Measurements from ENCODE around the gene PPP1R3E.
"Not testable (repeated sequence)": the region's sequence is repeated elsewhere in the genome, so short reads cannot be mapped to it uniquely, and the experiment has no call there.

PPP1R3E gene

GRCh38 chr14:23297611-23298277 is 4.9 kb downstream of the PPP1R3E start:
- no peak for DNase-seq

DNA sequence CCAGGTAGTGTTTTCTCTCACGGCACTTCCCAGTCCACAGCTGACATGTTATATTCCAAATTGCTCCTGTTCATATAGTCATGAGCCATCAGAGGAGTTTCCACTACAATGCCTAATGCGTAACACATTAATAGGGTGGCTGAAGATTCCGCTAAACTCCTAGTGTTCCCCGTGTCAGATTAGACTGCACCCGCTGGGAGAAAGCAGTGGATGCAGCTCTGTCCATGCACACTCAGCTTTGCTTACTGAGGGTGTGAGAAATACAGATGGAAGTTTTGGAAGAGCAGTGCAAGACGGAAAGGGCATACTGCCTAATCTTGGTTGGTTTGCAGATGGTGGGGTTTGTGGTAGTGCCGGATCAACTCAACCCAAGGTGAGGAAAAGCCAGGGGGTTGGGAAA is 5.6 kb downstream of the PPP1R3E start:
- no peak for DNase-seq

DNA sequence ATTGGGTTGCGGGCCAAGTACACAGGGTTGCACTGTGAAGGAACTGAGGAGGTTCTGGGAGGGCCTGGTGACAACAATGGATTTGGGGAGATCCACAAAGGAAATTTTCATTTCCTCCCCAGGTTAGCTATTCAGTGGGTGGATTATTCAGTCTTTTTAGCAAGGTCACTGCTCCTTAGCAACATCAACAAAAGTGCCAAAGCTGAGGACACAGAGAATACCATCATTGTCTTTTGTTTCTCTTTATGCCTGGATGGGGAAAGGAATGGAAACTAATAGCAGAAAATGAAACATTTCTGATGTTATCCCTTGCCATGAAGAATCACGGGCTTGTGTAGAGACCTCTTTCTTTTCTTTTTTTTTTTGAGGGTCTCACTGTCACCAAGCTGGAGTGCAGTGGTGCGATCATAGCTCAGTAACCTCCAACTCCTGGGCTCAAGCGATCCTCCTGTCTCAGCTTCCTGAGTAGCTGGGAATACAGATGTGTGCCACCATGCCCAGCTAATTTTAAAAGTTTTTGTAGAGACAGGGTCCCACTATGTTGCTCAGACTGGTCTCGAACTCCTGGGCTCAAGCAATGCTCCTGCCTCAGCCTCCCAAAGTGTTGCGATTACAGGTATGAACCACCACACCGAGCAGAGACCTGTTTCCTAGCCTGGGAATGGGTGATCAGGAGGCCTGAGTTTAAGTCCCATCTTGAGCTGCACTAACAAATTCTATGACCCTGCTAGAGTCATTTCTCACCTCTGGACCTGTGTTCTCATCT is 6.5 kb downstream of the PPP1R3E start:
- no peak for DNase-seq

DNA sequence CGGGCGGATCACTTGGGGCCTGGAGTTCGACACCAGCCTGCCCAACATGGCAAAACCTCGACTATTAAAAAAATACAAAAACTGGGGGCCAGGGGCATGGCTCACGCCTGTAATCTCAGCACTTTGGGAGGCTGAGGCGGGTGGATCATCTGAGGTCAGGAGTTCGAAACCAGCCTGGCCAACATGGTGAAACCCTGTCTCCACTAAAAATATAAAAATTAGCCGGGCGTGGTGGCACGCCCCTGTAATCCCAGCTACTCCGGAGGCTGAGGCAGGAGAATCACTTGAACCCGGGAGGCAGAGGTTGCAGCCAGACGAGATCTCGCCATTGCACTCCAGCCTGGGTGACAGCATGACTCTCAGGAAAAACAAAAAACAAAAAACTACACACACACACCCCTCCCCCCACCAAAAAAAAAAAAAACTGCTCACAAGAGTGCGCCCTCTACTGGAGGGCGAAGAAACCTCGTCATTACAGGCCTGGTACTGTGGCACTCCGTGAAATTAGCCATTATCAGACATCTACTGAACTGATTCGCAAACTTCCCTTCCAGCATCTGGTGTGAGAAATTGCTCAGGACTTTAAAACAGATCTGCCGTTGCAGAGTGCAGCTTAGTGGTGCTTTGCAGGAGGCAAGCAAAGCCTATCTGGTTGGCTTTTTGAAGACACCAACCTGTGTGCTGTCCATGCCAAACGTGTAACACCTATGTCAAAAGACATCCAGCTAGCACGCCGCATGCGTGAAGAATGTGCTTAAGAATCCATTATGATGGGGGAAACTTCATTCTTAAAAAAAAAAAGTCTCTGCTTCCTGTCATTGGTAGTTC is 7.7 kb downstream of the PPP1R3E start:
- no peak for DNase-seq

- DNase-seq: no peak
These were observed 15.7 kb downstream of the PPP1R3E start for GRCh38 chr14:23286902-23287479.

DNA sequence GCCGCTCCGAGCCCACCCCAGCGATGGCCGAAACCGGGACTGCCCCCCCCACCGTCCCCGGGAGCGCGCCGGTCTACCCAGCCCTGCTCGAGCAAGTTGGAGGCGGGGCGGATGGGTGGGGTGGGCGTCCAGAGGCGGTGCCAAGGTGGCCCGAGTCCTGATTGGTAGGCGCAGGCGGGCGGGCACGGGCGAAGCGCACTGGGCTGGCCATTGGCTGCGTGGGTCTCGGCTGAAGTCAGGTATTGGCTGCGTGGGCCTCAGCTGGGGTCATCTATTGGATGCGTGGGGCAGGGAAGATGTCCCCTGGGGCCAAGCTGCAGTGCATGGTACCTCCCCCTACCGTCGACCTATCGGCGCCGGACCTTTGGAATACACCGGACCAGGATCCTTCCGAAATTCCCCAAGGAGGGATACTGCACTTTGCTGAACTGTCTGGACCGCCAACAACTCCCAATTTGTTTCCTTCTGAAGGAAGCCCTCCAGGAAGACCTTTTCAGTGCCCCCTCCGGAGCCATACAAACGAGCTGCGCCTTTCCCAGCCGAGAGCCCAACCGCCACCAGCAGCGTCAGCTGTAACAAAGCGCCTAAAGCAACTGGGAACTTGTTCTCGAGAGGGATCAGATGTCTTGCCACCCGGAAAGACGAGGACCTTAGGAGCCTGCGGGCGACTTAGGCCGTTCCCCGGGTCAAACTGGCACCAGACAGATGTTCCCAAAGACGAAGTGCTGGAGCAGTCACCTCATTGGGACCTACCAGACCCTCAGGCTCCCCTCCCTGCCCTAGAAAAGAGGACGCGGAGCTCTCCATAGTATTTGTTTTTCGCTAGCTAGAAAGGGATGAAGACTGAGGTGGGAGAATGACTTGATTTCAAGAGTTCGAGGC is 16.4 kb downstream of the PPP1R3E start, which contains the start of gene HOMEZ:
HOMEZ (minus strand) TSS at position 113 of the 882 bp plus-strand sequence. CDS start 180 bp downstream, outside the sequence.
- DNase-seq: peak; percentile 77

- no peak for DNase-seq
These were observed 17.1 kb downstream of the PPP1R3E start for GRCh38 chr14:23285530-23286019.

- DNase-seq: no peak
These were observed 17.8 kb downstream of the PPP1R3E start for GRCh38 chr14:23284654-23285529.

DNA sequence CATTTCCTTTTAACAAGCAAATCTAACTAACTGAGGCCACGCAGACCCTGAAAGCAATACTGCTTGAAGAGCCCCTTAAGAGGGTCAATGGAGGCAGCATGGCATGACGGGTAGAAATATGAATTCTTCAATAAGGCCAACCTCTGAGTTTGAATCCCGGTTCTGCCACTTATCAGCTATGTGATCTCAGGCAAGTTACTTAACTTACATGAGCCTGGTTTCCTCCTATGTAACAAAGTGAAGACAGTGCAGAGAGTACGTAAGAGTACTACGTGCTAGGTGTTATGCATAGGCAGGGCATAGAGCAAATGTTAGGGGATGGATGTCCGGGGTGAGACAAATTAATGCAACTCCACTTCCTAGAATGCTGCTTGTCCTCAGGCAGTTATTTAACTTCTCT is 21.4 kb downstream of the PPP1R3E start:
- no peak for DNase-seq

GRCh38 chr14:23277928-23278327 is 24.7 kb downstream of the PPP1R3E start:
- DNase-seq: not testable (repeated sequence)

DNA sequence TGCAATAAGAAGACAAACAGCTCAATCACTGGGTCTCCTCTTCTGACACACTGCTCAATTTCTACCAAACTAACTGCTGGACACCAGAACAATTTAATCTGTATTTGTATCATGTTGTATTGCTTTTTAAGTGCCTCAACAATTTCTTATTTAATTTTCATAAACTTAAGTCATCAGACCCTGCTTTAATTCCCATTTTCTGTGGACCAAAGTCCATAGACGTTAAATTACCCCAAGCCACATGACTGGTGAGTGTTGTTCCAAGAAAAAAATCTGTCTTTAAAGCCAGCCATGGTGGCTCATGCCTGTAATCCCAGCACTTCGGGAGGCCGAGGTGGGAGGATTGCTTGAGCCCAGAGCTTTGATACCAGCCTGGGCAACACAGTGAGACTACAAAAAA is 25.5 kb downstream of the PPP1R3E start:
- DNase-seq: no peak

- DNase-seq: no peak
These were observed 27.2 kb downstream of the PPP1R3E start for GRCh38 chr14:23275412-23275811.

GRCh38 chr14:23269193-23269592 is 33.5 kb downstream of the PPP1R3E start:
- DNase-seq: no peak

- DNase-seq: not testable (repeated sequence)
These were observed 41.8 kb downstream of the PPP1R3E start for GRCh38 chr14:23260849-23261248.

DNA sequence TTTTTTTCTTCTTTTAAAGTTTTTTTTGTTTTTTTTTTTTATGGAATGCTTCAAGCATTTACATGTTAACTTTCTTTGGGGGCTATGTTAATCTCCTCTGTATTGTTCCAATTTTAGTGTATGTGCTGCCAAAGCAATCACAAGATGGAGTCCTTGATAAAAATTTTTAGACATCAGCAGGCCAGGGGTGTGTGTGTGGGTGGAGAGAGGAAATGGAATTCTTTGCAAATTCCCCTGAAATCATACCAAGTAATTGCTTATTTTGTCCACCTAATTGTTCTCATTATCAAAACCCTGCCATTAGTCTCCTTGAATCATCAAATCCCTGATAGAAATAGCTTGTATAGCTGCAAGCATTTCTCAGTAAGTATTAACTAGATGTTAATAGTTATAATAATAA is 43.2 kb downstream of the PPP1R3E start:
- DNase-seq: no peak

DNA sequence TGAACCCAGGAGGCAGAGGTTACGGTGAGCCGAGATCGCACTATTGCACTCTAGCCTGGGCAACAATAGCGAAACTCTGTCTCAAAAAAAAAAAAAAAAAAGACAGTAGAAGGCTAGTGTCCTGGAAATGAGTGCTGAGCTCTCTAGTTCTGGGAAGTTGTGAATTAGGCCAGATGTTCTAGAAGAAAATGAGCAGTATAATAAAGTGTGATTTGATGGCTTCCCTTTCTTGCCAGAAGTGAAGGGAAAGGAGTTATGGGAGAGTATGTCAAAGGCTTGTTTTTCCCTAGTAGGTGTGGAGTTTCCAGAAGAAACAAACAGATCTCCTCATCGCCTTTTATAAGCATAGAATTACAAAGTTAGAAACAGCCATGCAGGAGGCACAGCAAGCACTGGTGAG is 44.4 kb downstream of the PPP1R3E start:
- no peak for DNase-seq

- no peak for DNase-seq
These were observed 50.0 kb downstream of the PPP1R3E start for GRCh38 chr14:23252420-23253333.

- DNase-seq: no peak
These were observed 50.7 kb downstream of the PPP1R3E start for GRCh38 chr14:23252006-23252405.

DNA sequence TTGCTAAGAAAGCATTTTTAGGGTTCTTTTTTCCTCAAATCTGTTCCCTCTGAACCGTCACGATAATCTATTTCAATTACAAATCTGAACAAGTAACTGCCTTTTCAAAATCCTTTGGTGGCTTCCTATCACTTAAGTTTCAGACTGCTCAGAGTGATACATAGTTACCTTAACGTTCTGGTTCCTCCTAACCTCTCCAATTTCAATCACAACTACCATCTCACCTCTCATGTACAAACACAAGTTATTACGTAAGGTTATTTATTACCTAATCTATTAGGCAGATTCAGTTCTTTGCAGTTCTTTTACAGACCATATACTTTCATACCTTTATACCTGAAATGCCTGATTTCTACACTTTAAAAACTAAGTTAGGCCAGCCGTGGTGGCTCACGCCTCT is 52.8 kb downstream of the PPP1R3E start:
- no peak for DNase-seq

DNA sequence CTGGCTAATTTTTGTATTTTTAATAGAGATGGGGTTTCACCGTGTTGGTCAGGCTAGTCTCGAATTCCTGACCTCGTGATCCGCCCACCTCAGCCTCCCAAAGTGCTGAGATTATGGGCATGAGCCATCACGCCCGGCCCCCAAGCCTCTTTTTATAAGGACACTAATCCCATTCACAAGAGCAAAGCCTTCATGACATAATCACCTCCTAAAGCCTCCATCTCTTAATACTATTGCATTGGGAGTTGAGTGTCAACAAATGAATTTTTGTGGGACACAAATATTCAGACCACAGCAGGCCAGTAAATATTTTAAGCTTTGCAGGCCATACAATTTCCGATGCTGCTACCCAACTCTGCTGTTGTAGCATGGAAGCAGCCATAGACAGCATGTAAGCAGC is 54.1 kb downstream of the PPP1R3E start:
- DNase-seq: no peak

Measured in GOT3 (cell line).